Mucosa of stomach (tissue), 1 donor: ENCODE data around the gene FN3KRP.
"Not testable (repeated sequence)": the region's sequence is repeated elsewhere in the genome, so short reads cannot be mapped to it uniquely, and the experiment has no call there.

ENCODE experiments used
- H3K27me3 ChIP-seq: one replicate; pipeline ENCODE4 v1.7.0; 2013; ENCODE audit warnings: mild to moderate bottlenecking, low read length; ENCODE audit not compliant: control insufficient read depth, insufficient read depth
- H3K36me3 ChIP-seq: one replicate; pipeline ENCODE4 v1.7.0; 2013; ENCODE audit warnings: low read length; ENCODE audit not compliant: control insufficient read depth, insufficient read depth
- H3K4me1 ChIP-seq: one replicate; pipeline ENCODE4 v1.7.0; 2013; ENCODE audit warnings: mild to moderate bottlenecking, low read length; ENCODE audit not compliant: control insufficient read depth, insufficient read depth
- H3K4me3 ChIP-seq: one replicate; pipeline ENCODE4 v1.7.0; 2013; ENCODE audit warnings: low read length
- H3K9ac ChIP-seq: one replicate; pipeline ENCODE4 v1.7.0; 2013; ENCODE audit warnings: mild to moderate bottlenecking, low read length, moderate library complexity
- H3K9me3 ChIP-seq: one replicate; pipeline ENCODE4 v1.7.0; 2013; ENCODE audit warnings: mild to moderate bottlenecking, low read length, moderate library complexity; ENCODE audit not compliant: control insufficient read depth
- donor health status: Pancreatic carcinoma.

FN3KRP gene

GRCh38 chr17:82765371-82765770 lies 48.9 kb downstream of the FN3KRP start:
- no peaks in the 10 kb centered on the region for H3K36me3 ChIP-seq
- peaks cover 5% of the 10 kb centered on the region for H3K4me1 ChIP-seq
- H3K9ac ChIP-seq: no peak overlapping the region
- no peak overlapping the region for H3K4me3 ChIP-seq
- H3K9me3 ChIP-seq: no peaks in the 10 kb centered on the region
- H3K27me3 ChIP-seq: no peaks in the 10 kb centered on the region

- Histone ChIP-seq H3K27me3 (no peaks in the 10 kb centered on the region), H3K9me3 (no peaks in the 10 kb centered on the region), H3K4me1 (peaks cover 19% of the 10 kb centered on the region), H3K36me3 (no peaks in the 10 kb centered on the region), H3K9ac (no peak overlapping the region), H3K4me3 (no peak overlapping the region)
These were observed 50.7 kb downstream of the FN3KRP start for GRCh38 chr17:82767041-82767754.

DNA sequence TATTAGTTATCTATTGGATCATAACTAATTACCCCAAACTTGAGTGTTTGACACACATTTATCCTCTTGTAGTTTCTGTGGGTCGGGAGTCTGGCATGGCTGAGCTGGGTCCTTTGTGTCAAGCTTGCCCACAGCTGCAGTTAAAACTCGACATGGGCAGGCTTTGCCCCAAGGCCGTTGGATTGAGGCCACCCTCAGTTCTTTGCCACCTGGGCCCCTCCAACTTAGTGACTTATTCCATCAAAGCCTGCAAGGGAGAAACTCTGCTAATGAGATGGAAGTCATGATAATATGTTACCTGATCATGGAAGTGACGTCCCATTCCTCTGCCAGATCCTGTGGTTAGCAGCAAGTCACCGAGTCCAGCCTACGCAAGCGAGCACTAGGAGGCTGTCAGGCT lies 52.5 kb downstream of the FN3KRP start:
- Histone ChIP-seq H3K4me3 (no peak overlapping the region), H3K9ac (no peak overlapping the region), H3K36me3 (no peaks in the 10 kb centered on the region), H3K9me3 (no peaks in the 10 kb centered on the region), H3K27me3 (no peaks in the 10 kb centered on the region), H3K4me1 (peaks cover 25% of the 10 kb centered on the region)

- H3K4me3 ChIP-seq: peak overlapping the region; percentile 26
- H3K27me3 ChIP-seq: no peaks in the 10 kb centered on the region
- peaks cover 32% of the 10 kb centered on the region for H3K4me1 ChIP-seq
- H3K9ac ChIP-seq: peak overlapping the region; percentile 60
- no peaks in the 10 kb centered on the region for H3K9me3 ChIP-seq
- H3K36me3 ChIP-seq: no peaks in the 10 kb centered on the region
These were observed 55.5 kb downstream of the FN3KRP start for GRCh38 chr17:82772026-82772425.

GRCh38 chr17:82774456-82774855 lies 58.0 kb downstream of the FN3KRP start:
- not testable (repeated sequence) for H3K4me3 ChIP-seq, H3K36me3 ChIP-seq, H3K9me3 ChIP-seq, H3K27me3 ChIP-seq
- peaks cover 31% of the 10 kb centered on the region for H3K4me1 ChIP-seq
- peak overlapping the region; percentile 52 for H3K9ac ChIP-seq

GRCh38 chr17:82775001-82775823 lies 58.7 kb downstream of the FN3KRP start:
- Histone ChIP-seq H3K9ac (peak overlapping the region; percentile 52), H3K4me3 (no peak overlapping the region), H3K27me3 (no peaks in the 10 kb centered on the region), H3K4me1 (peaks cover 31% of the 10 kb centered on the region), H3K36me3 (no peaks in the 10 kb centered on the region), H3K9me3 (no peaks in the 10 kb centered on the region)

- peaks cover 22% of the 10 kb centered on the region for H3K4me1 ChIP-seq
- no peaks in the 10 kb centered on the region for H3K9me3 ChIP-seq
- no peak overlapping the region for H3K4me3 ChIP-seq
- no peaks in the 10 kb centered on the region for H3K27me3 ChIP-seq
- H3K36me3 ChIP-seq: no peaks in the 10 kb centered on the region
- H3K9ac ChIP-seq: no peak overlapping the region
These were observed 59.9 kb downstream of the FN3KRP start for GRCh38 chr17:82776454-82776853.
